Stimulated activated CD4-positive, alpha-beta T cell treated with anti-CD3 and anti-CD28 coated beads, TNF-alpha, amount 100 ng/mL, for 48 hours (primary cell): ENCODE measurements around the gene MPZL1.
"Not testable (repeated sequence)": the region's sequence is repeated elsewhere in the genome, so short reads cannot be mapped to it uniquely, and the experiment has no call there.

ENCODE experiments used
- DNase-seq, 3 donors: peaks; one replicate each; pipeline ENCODE4 v3.0.0-alpha.2; 2020; ENCODE audit warnings: low read depth in 3 of 3

Gene MPZL1

GRCh38 chr1:167719715-167720421 is 1.9 kb upstream of the MPZL1 start:
- not testable (repeated sequence) for DNase-seq

- DNase-seq, result no peak
These were observed 691 bp upstream of the MPZL1 start for GRCh38 chr1:167720965-167721616.

DNA sequence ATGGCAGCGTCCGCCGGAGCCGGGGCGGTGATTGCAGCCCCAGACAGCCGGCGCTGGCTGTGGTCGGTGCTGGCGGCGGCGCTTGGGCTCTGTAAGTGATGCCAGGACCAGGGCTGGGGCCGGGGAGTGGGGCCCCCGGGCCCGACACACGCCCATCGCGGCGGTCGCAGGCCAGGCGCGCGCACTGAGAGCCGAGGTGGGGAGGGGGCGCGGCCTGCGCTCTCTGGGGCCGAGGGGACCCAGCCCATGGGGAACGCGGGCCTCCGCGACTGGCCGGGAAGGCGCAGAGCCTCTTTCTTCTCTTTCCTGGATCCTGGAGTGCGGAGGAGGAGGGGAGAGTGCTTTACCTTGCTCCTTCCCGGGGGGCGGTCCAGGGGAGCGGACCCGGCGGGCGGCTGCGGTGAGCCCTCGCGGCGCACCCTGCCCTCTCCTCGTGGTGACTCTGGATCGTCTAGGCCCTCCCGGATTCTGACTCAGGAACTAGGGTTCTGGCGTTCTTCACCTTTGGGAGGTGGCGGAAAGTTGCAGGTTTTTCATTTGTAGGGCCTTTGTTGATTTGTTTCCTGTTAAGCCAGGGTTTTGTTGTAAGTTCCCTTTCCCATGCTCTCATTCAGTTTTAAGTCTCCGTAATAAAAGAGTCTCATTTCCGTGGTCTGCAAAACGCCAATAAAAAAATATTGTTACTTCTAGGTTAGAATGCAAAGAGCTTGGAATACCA is 529 bp downstream of the MPZL1 start:
- DNase-seq, result peak in 1 of 3 donors; percentile 30

- DNase-seq, result no peak
These were observed 1.1 kb downstream of the MPZL1 start for GRCh38 chr1:167722870-167723251.

- DNase-seq, result no peak
These were observed 2.0 kb downstream of the MPZL1 start for GRCh38 chr1:167723707-167724323.

GRCh38 chr1:167726008-167726407 is 4.2 kb downstream of the MPZL1 start:
- DNase-seq, result no peak

DNA sequence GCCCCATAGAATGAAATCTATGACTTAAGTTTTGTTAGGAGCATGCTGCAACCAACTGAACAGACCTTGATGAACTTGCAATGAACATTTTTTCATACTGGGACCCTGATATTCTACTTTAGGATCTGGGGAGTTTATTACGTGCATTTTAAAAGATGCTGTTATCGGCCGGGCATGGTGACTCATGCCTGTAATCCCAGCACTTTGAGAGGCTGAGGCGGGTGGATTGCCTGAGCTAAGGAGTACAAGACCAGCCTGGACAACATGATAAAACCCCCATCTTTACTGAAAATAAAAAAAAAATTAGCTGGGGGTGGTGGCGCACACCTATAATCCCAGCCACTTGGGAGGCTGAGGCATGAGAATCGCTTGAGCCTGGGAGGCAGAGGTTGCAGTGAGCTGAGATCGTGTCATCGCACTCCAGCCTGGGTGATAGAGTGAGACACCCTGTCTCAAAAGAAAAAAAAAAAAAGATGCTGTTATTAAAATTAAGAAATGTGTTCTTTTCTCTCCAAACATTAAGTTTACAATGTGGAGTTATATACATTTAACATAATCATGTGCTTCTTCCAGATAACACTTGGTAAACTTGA is 7.1 kb downstream of the MPZL1 start:
- no peak for DNase-seq

GRCh38 chr1:167734227-167734626 is 12.4 kb downstream of the MPZL1 start:
- DNase-seq, result no peak

- DNase-seq, result no peak
These were observed 13.1 kb downstream of the MPZL1 start for GRCh38 chr1:167734841-167735240.

DNA sequence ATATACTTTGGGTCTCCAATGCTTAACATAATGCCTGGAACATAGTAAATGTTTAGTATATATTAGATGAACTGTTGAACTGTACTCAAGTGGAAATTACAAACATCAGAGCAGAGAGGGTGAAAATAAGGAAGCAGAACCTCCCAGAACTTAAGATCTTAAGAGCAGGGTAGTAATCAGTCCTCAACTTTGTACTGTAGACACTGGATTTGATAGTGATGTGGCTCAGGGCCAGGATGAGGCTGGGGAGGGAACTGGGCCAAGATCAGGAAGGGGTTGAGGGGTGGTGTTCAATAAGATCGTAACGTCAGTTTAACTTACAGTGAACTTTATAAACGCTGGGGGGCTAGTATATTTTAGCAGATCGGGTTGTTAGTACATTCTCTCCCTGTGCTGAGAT is 15.4 kb downstream of the MPZL1 start:
- no peak for DNase-seq

GRCh38 chr1:167738158-167738557 is 16.4 kb downstream of the MPZL1 start:
- no peak for DNase-seq

DNA sequence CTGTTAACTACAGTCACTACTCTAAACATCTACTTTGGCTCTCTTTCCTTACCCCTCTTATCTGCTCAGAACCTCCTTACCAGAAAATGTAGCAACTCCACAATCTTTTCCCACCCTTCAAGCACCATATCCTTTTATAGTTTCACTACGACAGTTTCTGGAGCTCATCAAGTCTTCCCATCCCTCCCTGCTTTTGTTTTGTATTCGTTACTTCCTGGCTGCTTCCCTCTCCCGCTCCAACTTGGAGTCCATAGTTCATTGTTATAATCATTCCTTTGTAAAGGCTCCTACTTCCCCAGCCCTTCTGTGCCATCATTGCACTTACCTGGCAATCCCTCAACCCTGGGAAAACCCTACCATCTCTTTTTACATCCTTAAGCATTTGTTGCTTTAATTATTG is 18.0 kb downstream of the MPZL1 start:
- no peak for DNase-seq

- DNase-seq, result not testable (repeated sequence)
These were observed 19.3 kb downstream of the MPZL1 start for GRCh38 chr1:167741103-167741502.

- not testable (repeated sequence) for DNase-seq
These were observed 20.7 kb downstream of the MPZL1 start for GRCh38 chr1:167742392-167743057.

DNA sequence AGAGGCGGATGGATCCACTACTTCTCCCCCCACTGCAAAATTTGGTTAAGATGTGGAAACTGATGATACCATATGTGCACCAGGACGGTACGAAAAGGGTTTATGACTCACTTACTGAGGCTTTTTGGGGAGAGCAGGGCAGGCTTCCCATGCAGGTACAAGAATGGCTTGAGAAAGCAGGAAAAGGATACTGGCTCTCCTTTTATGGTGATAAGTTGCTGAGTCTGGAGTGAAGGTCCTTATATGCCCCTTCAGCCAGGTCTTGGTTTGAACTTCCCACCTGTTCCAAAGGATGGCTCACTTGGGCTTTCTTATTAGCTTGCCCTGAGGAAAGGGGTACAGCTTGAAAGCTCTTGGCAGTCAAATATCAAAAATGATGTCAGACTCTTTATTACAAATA is 23.1 kb downstream of the MPZL1 start:
- DNase-seq, result no peak

DNA sequence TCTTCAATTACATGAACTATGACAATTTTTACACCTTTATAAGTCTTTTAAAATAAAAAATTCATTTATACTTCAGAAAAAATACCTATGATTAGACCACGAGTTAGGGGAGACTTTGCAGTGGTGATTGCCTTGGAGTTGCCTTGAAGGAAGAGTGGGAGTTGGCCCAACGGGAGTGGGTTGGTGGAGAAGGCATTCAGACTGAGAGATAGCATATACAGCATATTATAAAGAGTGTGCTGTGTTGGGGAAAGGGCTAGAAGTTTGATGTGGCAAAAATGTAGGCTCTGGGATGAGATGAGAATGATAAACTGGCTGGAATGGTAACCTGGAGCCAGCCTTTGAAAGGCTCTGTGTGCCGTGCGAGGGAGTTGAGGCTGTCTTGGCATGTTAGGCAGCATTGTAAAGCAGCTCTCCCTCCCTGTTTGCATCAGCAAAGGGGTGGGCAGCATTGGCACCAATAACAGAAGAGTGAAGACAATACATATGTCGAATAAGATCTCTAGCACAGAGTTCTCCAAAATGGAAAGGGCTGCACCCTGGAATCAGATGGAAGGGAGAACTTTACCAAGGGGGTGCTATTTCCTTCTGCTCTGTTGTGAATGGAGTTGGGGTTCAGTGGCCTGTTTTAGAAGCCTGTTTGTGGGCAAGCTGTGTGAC is 24.4 kb downstream of the MPZL1 start:
- DNase-seq, result no peak

DNA sequence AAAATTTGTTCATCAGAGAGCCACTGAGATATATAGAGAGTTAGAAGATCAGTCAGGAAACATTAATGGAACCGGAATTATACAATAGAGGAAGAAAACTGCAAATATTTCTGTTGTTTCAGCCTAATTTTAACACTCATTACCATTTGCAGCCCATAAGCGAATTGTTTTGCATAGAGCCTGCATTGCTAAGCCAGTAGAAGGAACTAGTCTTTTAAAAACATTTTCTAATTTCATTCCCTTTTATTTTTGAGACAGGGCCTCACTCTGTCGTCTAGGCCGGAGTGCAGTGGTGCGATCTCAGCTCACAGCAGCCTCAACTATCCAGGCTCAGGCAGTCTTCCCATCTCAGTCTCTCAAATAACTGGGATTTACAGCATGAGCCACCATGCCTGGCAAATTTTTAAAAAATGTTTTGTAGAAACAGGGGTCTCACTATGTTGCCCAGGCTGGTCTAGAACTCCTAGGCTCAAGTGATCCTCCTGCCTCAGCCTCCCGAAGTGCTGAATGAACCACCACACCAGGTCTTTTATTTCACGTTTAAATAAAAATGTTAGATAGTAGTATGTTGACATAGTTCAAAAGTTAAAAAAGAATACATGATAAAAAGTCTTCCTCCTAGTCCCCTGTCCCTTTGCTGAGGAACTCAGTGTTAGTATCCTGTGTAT is 25.3 kb downstream of the MPZL1 start:
- DNase-seq, result no peak

DNA sequence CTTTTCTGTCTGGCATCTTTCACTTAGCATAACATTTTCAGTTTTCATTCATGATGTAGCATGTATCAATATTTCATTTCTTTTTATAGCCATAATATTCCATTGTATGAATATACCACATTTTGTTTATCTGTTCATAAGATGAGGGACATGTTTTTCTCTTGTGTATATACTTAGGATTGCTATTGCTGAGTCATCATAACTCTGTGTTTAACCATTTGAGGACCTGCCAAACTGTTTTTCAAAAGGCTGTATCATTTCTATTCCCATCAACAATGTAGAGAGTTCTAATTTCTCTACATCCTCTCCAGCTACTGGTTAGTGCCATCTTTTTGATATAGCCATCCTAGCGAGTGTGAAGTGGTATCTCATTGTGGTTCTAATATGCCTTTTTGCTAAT is 26.2 kb downstream of the MPZL1 start:
- DNase-seq, result no peak

GRCh38 chr1:167748906-167749305 is 27.1 kb downstream of the MPZL1 start:
- DNase-seq, result no peak

DNA sequence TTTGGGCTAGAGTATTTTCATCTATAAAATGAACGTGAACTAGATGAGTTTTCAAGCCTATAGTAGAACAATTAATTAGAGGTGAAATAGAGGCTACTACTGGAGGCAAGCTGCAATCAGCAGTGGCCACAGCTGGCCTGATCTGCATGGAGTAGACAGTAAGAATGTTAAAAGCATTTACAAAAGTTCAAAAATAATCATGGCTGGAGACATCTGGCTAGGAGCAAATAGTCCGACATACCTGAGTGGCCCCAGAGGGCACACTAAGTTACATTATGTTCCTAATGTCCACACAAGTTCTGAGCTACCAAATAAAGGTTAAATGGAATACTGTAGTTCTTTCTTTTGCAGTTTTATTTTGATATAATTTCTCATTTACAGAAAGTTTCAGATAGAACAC is 28.0 kb downstream of the MPZL1 start:
- DNase-seq, result no peak
